ENCODE measurements around the gene FOXD4L4.
"Not testable (repeated sequence)": the region's sequence is repeated elsewhere in the genome, so short reads cannot be mapped to it uniquely, and the experiment has no call there.

Gene FOXD4L4

DNA sequence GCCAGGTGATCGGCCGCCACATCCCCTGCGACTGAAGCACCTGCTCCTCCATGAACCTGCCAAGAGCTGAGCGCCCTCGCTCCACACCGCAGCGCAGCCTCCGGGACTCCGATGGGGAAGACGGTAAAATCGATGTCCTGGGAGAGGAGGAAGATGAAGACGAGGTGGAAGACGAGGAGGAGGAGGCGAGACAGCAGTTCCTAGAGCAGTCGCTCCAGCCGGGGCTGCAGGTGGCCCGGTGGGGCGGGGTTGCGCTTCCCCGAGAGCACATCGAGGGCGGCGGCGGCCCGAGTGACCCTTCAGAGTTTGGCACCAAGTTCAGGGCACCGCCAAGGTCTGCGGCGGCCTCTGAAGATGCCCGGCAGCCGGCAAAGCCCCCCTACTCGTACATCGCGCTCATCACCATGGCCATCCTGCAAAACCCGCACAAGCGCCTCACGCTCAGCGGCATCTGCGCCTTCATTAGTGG is at the start of gene FOXD4L4:
FOXD4L4 (plus strand) TSS at position 51 of the 469 bp plus-strand sequence; CDS start at position 51, 0 bp downstream.
- DNase-seq = not testable (repeated sequence)

DNA sequence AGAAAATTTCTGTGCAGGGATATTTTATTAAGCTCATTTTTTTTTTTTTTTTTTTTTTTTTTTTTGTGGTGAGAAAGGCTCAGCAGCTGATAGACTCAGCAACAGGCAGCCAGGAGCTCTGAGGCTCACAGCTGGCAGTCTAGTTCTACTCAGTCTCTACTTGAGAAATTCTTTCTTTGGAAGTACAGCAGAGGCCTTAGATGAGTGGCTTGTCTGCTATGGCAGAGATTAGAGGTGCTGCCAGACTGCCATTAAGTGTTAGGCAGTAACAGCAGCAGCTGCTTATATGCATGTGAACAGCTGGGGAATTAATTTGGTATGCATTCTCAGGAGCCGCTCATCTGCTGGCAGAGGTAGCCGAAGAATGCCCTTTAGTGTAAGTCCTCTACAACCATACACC is 33.4 kb upstream of the FOXD4L4 start:
- DNase-seq = not testable (repeated sequence)

- DNase-seq = not testable (repeated sequence)
Observed at GRCh38 chr9:65714445-65714844, 22.5 kb upstream of the FOXD4L4 start.

DNA sequence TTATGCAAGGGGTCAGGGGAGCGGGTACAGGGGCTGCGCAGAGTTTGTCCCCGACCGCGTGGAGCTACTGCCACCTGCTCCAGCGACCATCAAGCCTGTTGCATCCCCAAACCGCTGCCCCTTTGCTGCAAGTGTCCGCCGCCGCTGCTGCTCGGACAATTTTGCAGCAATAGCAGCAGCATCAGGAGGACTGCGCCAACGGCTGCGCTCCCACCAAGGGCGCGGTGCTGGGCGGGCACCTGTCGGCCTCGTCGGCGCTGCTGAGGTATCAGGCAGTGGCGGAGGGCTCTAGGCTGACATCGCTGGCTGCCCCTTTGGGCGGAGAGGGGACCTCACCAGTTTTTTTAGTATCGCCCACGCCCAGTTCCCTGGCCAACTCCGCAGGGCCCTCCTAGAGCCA is 1.2 kb downstream of the FOXD4L4 start:
- DNase-seq = not testable (repeated sequence)

Measured in CD4-positive, alpha-beta T cell treated with Interleukin-1 beta for 1 hour (primary cell).